HG03378 (cell line): ENCODE results near the gene PEX3.
A peak's percentile ranks its signal among the peaks of the same experiment; 100 is the strongest.

ENCODE experiments used
- ATAC-seq: cut with Tn5 transposase; IDR thresholded peaks from one replicate; pipeline ENCODE4 v1.9.1; 2021; ENCODE audit warnings: mild to moderate bottlenecking, moderate library complexity; ENCODE audit not compliant: unreplicated experiment

The PEX3 gene

DNA sequence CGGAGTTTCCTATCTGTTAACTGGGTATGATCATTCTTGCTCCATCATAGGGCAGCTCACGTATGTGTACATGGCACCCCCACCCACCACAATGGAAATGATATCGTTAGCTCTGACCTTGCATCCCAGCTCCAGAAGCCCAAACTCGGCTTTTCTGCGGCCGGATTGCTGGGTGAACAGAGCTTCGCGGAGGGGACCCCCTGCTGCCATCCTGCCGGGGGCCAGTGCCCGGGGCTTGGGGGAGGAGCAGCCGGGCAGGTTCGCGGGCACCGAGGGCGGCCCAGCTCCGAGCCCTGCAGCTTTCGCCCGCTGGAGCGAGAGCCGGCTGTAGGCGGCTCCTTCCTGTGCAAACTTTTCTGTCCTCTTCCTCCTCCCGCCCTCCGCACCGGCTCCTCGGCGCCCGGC, 85.9 kb downstream of the PEX3 start:
- ATAC-seq = peak; percentile 68

DNA sequence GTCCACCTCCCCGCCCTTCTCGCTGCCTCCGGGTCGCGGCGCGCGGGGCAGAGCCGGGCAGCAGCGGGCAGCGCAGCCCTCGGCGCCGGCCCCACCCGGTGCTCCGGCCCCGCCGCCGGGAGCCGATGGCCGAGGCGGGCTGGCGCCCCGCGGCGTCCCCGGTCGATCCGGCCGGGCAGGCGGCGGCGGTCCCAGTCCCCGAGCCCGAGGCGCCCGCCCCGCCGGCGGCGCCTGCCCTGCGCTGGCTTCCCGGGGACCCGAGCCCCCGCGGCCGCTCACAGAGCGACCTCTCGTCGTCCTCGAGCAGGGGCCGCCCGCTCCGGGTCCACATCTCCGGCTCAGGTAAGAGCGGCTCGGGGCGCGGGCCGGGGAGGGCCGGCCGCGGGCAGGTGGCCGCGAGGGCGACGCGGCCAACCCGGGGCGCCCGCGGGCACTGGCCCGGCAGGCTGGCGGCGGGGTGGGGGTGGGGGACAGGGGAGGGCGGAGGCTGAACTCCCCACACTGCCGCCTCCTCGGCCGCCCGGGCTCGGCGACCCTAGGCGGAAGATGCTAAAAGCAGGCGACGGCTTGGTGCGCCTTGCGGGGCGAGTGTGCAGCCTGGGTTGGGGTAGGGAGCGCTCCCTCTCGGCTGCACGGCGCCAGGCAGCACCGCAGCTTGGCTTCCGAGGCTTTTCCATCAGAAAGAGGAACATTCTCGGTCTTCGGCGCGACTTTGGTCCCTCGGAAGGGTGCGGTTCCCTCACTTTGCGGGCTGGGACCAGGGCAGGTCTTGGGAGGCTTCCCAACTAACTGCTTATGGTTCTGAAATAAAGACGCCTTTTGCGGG, 86.5 kb downstream of the PEX3 start:
- ATAC-seq = peak; percentile 45

DNA sequence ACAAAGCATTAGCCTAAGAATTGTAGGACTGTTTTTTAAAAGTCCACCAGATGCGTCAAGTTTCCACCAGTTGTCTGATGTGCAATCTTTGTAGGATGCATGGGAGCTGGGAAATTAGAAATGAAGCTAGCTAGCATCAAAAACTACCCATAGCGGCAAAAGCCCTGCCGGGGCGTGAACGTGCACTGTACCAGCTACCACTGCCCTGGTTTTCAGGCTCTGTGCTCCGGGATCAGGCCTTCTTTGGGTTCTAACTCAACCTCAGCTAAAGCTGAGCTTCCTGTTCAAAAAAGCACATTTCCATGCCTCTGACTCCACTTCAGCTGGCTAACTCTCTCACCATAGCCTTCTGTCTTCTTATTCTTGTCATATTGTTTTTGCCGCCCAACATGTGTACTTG, 87.8 kb downstream of the PEX3 start:
- no peak for ATAC-seq

DNA sequence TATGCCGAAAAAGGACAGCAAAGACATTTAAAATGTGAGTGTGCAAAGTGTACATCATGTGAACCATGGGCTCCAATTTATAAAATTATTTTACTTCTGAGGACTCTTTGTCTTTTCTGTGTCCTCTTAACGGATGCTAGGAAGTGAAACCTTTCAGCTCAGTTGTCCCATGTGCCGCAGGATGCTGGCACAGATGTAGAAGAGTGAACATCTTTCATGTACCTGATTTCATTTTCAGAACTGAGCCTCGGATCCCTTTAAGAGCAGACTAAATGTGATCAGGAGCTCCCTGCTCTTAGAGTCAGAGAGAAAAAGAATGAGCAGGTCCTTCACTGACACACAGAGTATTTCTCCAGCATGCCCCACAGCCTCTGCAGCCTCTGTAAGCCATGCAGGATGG, 88.5 kb downstream of the PEX3 start:
- no peak for ATAC-seq

DNA sequence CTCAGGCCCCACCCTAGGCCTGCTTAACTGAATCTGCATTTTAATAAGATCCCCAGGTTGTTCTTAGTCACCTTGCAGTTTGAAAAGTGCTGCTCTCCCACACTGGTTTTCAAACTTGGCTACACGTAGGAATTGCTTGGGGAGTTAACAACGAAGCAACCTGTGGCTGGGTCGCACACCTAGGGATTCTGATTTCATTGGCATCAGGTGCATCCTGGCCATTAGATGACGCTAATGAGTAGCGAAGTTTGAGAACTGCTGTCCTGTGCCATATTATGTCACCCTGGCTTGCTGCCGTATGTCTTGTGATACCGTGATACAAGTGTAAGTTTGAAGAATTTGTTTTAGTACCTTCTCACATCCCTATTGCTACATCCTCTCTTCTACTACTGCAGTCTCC, 89.1 kb downstream of the PEX3 start:
- ATAC-seq = no peak

DNA sequence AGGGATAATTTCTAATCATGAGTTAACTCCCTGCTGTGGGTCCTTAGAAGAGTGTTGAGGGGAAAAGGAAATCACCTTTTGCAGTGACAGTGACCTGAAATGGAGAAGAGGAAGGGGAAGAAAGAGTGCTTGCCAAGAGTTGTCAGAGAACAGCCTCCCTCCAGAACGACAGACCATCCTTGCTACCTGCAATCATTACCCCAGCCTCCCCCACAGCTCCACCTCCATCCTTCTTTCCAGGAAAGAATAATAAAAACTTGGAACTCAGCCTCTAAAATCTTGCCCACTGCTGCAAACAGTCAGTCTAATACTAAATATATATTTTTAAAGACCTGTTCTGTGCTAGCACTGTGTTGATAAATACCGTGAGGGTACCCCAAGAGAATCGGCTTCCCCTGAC, 89.6 kb downstream of the PEX3 start:
- ATAC-seq = no peak
